ENCODE results near the gene ADAMTS7.
"Not testable (repeated sequence)": the region's sequence is repeated elsewhere in the genome, so short reads cannot be mapped to it uniquely, and the experiment has no call there.

DNA sequence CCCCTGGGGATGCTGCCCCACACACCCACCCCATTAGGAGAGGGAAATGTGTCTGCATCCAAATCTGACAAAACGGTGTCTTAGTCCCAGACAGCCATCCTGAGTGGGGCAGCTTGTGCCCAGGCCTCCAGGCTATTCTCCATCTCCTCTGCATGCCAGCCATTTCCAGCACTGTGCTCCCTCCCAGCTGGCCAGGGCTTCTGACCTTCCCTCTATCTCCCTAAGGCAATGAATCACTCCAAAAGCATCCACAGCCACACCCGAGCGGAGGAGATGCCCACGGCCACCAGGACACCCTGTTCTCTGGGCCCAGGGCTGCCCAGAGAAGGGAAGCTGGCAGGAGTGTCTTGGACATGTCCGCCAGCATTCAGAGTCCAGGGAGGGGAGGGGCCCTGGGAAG, 12.9 kb downstream of the ADAMTS7 start:
- TF ChIP-seq, protein P1, sequence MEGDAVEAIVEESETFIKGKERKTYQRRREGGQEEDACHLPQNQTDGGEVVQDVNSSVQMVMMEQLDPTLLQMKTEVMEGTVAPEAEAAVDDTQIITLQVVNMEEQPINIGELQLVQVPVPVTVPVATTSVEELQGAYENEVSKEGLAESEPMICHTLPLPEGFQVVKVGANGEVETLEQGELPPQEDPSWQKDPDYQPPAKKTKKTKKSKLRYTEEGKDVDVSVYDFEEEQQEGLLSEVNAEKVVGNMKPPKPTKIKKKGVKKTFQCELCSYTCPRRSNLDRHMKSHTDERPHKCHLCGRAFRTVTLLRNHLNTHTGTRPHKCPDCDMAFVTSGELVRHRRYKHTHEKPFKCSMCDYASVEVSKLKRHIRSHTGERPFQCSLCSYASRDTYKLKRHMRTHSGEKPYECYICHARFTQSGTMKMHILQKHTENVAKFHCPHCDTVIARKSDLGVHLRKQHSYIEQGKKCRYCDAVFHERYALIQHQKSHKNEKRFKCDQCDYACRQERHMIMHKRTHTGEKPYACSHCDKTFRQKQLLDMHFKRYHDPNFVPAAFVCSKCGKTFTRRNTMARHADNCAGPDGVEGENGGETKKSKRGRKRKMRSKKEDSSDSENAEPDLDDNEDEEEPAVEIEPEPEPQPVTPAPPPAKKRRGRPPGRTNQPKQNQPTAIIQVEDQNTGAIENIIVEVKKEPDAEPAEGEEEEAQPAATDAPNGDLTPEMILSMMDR (conservative IDR thresholded peaks at IDR 0.05; ENCODE audit: low read depth, low read length) = not testable (repeated sequence)
- not testable (repeated sequence) for TF ChIP-seq EZH2 (IDR thresholded peaks at IDR 0.05; ENCODE audit: low read length, unreplicated experiment)

All from PC-3 (cell line).